Naive thymus-derived CD8-positive, alpha-beta T cell (primary cell): ENCODE measurements around the gene RFX6. TPM values are rescaled to one million over a fixed set of nuclear protein-coding genes. Genes with fewer than 3 reads are reported as not detected.
A peak's percentile ranks its signal among the peaks of the same experiment; 100 is the strongest.

Experiments used
- ATAC-seq, 2 donors: fragments of 150-1000 bp; cut with Tn5 transposase in 1 of 2; sonication (Bioruptor Pico), chemical (Tn5 transposase) in 1 of 2; 1 replicate in 1 of 2; 2 replicates in 1 of 2; pipeline ENCODE4 v1.10.0; 2021; ENCODE audit warnings: mild to moderate bottlenecking in 2 of 2, moderate library complexity in 2 of 2
- POLR2A ChIA-PET: fragments of 350-600 bp; sonication (Branson Sonifier 250); formaldehyde crosslinking; loops from one replicate; lab custom pipeline; 2021; ENCODE audit warnings: antibody characterized with exemption; lab: Charles Lee
- DNase-seq, 10 donors: peaks; one replicate each; pipeline versions ENCODE4 v3.0.0 to v3.0.0-alpha.2; 2020 to 2022
- H3K27ac Mint-ChIP-seq, 10 donors: one replicate each; pipeline ENCODE4 v1.8.0; 2020 to 2022; ENCODE audit warnings: mild to moderate bottlenecking in 10 of 10, mixed read lengths in 10 of 10, moderate library complexity in 4 of 10, inconsistent platforms in 1 of 10
- H3K27me3 Mint-ChIP-seq, 5 donors: one replicate each; pipeline ENCODE4 v1.8.0; 2021 to 2022; ENCODE audit warnings: mixed read lengths in 5 of 5
- H3K36me3 Mint-ChIP-seq, 3 donors: one replicate each; pipeline ENCODE4 v1.8.0; 2020 to 2022; ENCODE audit warnings: mixed read lengths in 3 of 3, mild to moderate bottlenecking in 2 of 3, inconsistent platforms in 1 of 3
- H3K4me1 Mint-ChIP-seq, 4 donors: one replicate each; pipeline ENCODE4 v1.8.0; 2021 to 2022; ENCODE audit warnings: mixed read lengths in 4 of 4
- H3K4me3 Mint-ChIP-seq, 10 donors: one replicate each; pipeline ENCODE4 v1.8.0; 2020 to 2022; ENCODE audit warnings: mild to moderate bottlenecking in 10 of 10, mixed read lengths in 10 of 10, moderate library complexity in 6 of 10, inconsistent platforms in 1 of 10
- H3K9me3 Mint-ChIP-seq, 9 donors: one replicate each; pipeline ENCODE4 v1.8.0; 2020 to 2022; ENCODE audit warnings: mixed read lengths in 9 of 9, mild to moderate bottlenecking in 3 of 9, inconsistent platforms in 1 of 9, moderate library complexity in 1 of 9
- polyA plus RNA-seq, 3 donors: library from polyadenylated mRNA; unstranded; fragments of 300-500 nt; fragmentation: Illumina TruSeq; gene quantifications; one replicate each; pipeline ENCODE4 v1.2.3, GENCODE V29; 2021
- total RNA-seq, 8 experiments: library from RNA in 2 of 8; stranded (reverse) in 2 of 8; gene quantifications; one replicate each; pipeline ENCODE4 v1.2.3 and lab custom pipeline; 2021 to 2026

RFX6 gene
- total and polyA plus RNA-seq, 5 experiments from 2014 or later: not detected

GRCh38 chr6:116955773-116956172 is 78.7 kb downstream of the RFX6 start:
- H3K4me1 Mint-ChIP-seq: no peaks in the 10 kb centered on the region
- no peak overlapping the region for H3K27ac Mint-ChIP-seq
- no peaks in the 10 kb centered on the region for H3K9me3 Mint-ChIP-seq
- H3K4me3 Mint-ChIP-seq: no peak overlapping the region
- peaks cover 0 to 1% (median 0%) of the 10 kb centered on the region in 5 donors for H3K27me3 Mint-ChIP-seq
- DNase-seq (no peak), ATAC-seq (no peak)
- no peaks in the 10 kb centered on the region for H3K36me3 Mint-ChIP-seq
- POLR2A ChIA-PET: no interaction called here

GRCh38 chr6:116963972-116964371 is 86.9 kb downstream of the RFX6 start:
- POLR2A ChIA-PET: no interaction called here
- Mint-ChIP-seq H3K27ac (no peak overlapping the region), H3K4me1 (no peaks in the 10 kb centered on the region), H3K4me3 (no peak overlapping the region), H3K36me3 (no peaks in the 10 kb centered on the region), H3K27me3 (peaks cover 2 to 24% (median 9%) of the 10 kb centered on the region in 5 donors), H3K9me3 (no peaks in the 10 kb centered on the region)
- no peak for DNase-seq
- ATAC-seq: no peak

DNA sequence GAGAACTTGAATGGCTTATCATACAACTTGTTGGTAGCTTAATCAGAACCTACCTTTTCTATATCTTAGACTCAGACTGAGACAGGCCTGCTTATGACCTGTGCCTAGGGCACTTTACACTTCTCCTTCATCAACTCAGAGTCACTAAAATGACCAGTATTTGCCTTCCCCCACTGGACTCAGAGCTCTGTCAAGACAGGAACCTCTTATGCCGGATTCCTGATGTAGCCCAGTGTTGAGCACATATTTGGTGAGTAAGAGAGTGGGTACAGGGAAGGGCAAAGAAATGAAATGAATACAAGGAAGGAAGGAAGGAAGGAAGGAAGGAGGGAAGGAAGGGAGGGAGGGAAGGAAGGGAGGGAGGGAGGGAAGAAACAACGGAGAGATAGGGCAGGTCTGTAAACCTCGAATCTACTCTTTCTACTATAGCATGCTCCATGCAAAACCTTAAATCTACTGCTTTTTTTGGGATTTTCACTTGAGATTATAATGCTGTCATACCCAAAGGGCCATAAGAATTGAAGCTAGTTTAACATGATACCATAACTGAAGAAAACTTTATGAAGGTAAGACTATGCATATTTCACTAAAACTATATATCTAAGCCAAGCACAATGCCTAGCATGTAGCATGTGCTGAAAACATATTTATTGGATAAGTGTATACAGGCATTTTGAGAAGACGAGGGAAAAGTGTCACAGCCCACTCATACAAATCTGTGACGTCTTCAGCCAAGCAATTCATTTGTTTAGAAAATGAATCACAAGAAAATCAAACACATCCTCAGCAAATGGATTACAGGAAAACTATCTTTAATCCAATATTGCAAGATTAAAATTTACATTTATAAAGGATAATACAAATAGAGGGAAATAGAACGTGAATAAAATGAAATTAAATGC is 89.9 kb downstream of the RFX6 start:
- no peak overlapping the region for H3K27ac Mint-ChIP-seq
- no peak for ATAC-seq
- no peaks in the 10 kb centered on the region for H3K9me3 Mint-ChIP-seq
- H3K27me3 Mint-ChIP-seq: peaks cover 9 to 24% (median 11%) of the 10 kb centered on the region in 5 donors
- no peaks in the 10 kb centered on the region for H3K36me3 Mint-ChIP-seq
- no peaks in the 10 kb centered on the region for H3K4me1 Mint-ChIP-seq
- POLR2A ChIA-PET: no interaction called here
- no peak overlapping the region for H3K4me3 Mint-ChIP-seq
- DNase-seq: no peak

DNA sequence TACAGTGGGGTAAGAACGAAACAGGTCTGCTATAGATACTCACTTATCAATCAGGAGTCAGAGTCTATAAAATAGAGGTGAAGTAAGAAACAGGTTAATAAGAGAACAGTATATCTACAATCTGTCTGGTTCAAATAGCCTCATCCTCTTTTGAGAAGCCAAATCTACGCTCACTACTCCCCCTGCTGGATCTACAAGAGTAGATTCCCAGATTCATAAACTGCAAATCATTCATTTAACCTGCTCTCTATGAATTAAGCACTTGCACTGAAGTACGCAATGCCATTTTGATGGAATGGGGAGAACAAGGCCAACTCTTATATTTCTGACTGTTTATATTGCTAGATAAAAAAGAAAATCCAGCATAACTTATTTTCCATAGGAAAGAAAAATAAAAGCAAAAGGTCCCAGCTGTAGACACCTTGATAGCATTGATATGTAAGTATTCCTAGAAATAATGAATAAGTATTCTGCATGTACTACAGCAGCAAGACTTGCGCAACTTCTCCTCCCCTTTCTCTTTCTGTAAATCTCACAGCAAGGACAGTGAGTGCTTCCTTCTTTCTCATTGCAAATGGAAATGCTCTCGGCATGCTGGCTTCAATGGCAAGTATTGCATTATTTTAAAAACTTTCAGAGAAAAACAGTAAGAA is 92.3 kb downstream of the RFX6 start:
- DNase-seq (peak in 2 of 10 donors; percentile 6 to 16), ATAC-seq (no peak)
- H3K4me1 Mint-ChIP-seq: no peaks in the 10 kb centered on the region
- H3K27me3 Mint-ChIP-seq: peaks cover 5 to 10% (median 8%) of the 10 kb centered on the region in 5 donors
- H3K4me3 Mint-ChIP-seq: no peak overlapping the region
- H3K36me3 Mint-ChIP-seq: no peaks in the 10 kb centered on the region
- POLR2A ChIA-PET: no interaction called here
- no peak overlapping the region for H3K27ac Mint-ChIP-seq
- H3K9me3 Mint-ChIP-seq: no peaks in the 10 kb centered on the region

GRCh38 chr6:116971959-116972358 is 94.9 kb downstream of the RFX6 start:
- Mint-ChIP-seq H3K27me3 (peaks cover 3 to 10% (median 6%) of the 10 kb centered on the region in 5 donors), H3K4me3 (no peak overlapping the region), H3K27ac (no peak overlapping the region), H3K4me1 (no peaks in the 10 kb centered on the region), H3K36me3 (no peaks in the 10 kb centered on the region), H3K9me3 (no peaks in the 10 kb centered on the region)
- POLR2A ChIA-PET: no interaction called here
- DNase-seq: peak in 1 of 10 donors; percentile 1
- no peak for ATAC-seq

DNA sequence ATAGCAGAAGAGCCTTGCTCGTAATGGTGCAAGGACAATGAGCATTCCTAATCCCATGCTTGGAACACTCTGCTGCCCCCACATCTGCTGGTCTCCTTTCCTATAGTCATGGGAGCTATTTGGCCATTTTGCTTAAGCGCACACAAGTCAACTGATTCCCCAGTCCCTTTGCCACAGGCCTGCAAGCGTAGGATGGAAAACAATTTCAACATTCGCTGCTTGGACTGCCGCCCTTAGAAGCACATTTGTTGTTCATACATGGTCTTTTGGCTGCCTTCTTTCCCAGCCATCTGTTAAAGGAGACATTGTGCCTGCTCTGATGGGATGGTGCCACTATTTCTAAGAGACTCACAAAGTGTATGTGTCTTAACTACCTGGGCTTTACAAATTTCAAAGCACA is 96.9 kb downstream of the RFX6 start:
- Mint-ChIP-seq H3K36me3 (no peaks in the 10 kb centered on the region), H3K27me3 (peaks cover 0 to 11% (median 6%) of the 10 kb centered on the region in 5 donors), H3K4me3 (no peak overlapping the region), H3K27ac (no peak overlapping the region), H3K4me1 (no peaks in the 10 kb centered on the region), H3K9me3 (no peaks in the 10 kb centered on the region)
- POLR2A ChIA-PET: no interaction called here
- DNase-seq (no peak), ATAC-seq (no peak)

- ATAC-seq: no peak
- POLR2A ChIA-PET: no interaction called here
- DNase-seq: no peak
Observed at GRCh38 chr6:116974526-116975316, 97.7 kb downstream of the RFX6 start.

GRCh38 chr6:116975600-116975999 is 98.6 kb downstream of the RFX6 start:
- no peak for DNase-seq
- no peak overlapping the region for H3K4me3 Mint-ChIP-seq
- no peaks in the 10 kb centered on the region for H3K36me3 Mint-ChIP-seq
- POLR2A ChIA-PET: no interaction called here
- peaks cover 0 to 11% (median 3%) of the 10 kb centered on the region in 5 donors for H3K27me3 Mint-ChIP-seq
- no peak overlapping the region for H3K27ac Mint-ChIP-seq
- no peak for ATAC-seq
- H3K4me1 Mint-ChIP-seq: no peaks in the 10 kb centered on the region
- H3K9me3 Mint-ChIP-seq: no peaks in the 10 kb centered on the region

More at GRCh38 chr6:116974526-116975316, 97.7 kb downstream of the RFX6 start:
- H3K9me3 Mint-ChIP-seq: no peaks in the 10 kb centered on the region
- H3K4me3 Mint-ChIP-seq: no peak overlapping the region
- peaks cover 0 to 11% (median 5%) of the 10 kb centered on the region in 5 donors for H3K27me3 Mint-ChIP-seq
- H3K27ac Mint-ChIP-seq: no peak overlapping the region
- no peaks in the 10 kb centered on the region for H3K4me1 Mint-ChIP-seq
- H3K36me3 Mint-ChIP-seq: no peaks in the 10 kb centered on the region

DNA sequence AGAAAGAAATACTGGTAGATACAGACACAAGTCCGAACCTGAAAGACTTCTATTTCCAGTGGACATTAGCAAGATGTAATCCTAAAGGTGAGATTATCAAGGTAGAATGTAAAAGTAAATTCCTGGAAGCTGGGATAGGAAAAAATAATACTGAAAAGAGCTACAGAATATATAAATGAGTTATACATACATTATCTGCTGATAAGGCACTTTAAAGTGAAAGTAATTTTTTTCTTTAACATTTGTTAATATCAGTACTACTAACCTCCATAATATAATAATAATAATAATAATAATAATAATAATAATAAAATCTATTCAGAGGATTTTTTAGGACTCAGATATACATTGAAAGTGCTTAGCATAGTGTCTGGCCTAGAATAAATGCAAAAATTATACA is 102.5 kb downstream of the RFX6 start:
- Mint-ChIP-seq H3K27me3 (peaks cover 0 to 4% (median 0%) of the 10 kb centered on the region in 5 donors), H3K9me3 (peaks cover 0 to 18% (median 7%) of the 10 kb centered on the region in 9 donors), H3K27ac (no peak overlapping the region), H3K36me3 (peaks cover 0 to 9% (median 2%) of the 10 kb centered on the region in 3 donors), H3K4me1 (no peaks in the 10 kb centered on the region), H3K4me3 (no peak overlapping the region)
- POLR2A ChIA-PET: no interaction called here
- DNase-seq: no peak
- no peak for ATAC-seq

Other genes starting within 250 kb of the RFX6 start
- 10 to 100 TPM; 11.8 to 12.6 TPM for gene ZUP1, start 208.5 kb upstream of the RFX6 start, total RNA-seq
- 1 to 10 TPM; 2.4 to 4.5 (median 4.1) TPM for gene ZUP1, start 208.5 kb upstream of the RFX6 start, polyA plus RNA-seq
- 10 to 100 TPM; 71.4 to 77.1 TPM for gene KPNA5, start 196.0 kb upstream of the RFX6 start, total RNA-seq
- gene KPNA5, start 196.0 kb upstream of the RFX6 start, polyA plus RNA-seq: 10 to 100 TPM; 15.9 to 16.9 (median 15.9) TPM
- not detected for gene FAM162B, start 111.5 kb upstream of the RFX6 start, total RNA-seq
- not detected for gene FAM162B, start 111.5 kb upstream of the RFX6 start, polyA plus RNA-seq
- gene GPRC6A, start 48.2 kb upstream of the RFX6 start, total RNA-seq: not detected
- gene GPRC6A, start 48.2 kb upstream of the RFX6 start, polyA plus RNA-seq: not detected